Effector CD4-positive, alpha-beta T cell (primary cell): Measurements from ENCODE around the gene PDXDC1.
"Not testable (repeated sequence)": the region's sequence is repeated elsewhere in the genome, so short reads cannot be mapped to it uniquely, and the experiment has no call there.

Experiments used
- DNase-seq: peaks from one replicate; pipeline ENCODE4 v3.0.0-alpha.2; 2020

Gene PDXDC1

DNA sequence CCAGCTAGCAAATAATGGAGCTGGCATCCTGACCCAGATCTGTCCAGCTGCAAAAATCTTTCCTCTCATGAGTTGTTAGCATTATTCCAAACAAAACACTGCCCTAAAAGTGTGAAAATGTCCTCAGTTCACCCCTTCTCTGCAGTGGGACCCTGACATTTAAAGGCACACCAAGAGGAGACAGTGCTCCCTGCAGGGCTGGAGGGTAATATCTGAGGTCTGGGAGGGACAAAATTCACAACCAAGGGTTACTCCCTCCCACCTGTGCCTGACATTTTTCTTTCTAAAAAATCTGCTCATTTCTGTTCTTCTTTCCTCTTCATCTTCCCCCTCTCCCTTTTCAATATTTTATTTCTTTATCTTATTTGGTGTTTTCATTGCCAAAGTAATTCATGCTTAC lies 191.4 kb downstream of the PDXDC1 start:
- DNase-seq = not testable (repeated sequence)

DNA sequence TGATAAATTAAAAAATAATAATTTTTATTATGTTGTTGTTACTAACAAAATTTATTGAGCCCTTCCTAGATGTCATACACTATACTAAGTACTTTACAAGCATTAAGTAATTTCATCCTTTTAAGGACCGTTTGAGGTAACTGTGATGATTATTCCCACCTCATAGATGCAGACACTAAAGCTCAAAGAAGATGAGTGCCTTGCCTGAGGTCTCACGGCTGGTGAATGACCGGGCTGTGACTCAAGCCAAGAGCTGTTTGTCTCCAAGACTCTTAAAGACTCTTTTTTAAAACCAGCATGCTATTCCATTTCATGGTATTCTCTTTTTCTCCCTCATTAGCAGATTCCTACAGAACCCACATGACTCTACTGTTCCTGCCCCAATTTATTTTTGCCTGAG lies 193.5 kb downstream of the PDXDC1 start:
- DNase-seq = not testable (repeated sequence)

- DNase-seq = not testable (repeated sequence)
Measured at GRCh38 chr16:15168953-15169652, 194.3 kb downstream of the PDXDC1 start.

DNA sequence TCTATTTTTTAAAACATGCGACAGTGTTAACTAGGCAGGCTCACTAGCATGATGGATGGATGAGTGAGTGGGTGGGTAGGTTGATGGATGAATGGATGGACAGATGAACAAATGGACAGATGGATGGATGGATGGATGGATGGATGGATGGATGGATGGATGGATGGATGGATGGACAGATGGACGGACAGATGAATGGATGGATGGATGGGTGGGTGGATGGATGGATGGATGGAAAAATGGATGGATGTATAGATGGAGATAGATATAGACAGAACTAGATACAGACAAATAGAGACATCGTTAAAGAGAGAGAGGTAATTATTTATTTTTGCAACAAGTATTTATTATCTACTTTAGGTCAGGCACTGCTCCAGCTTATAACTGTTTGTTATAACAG lies 205.1 kb downstream of the PDXDC1 start:
- DNase-seq = not testable (repeated sequence)

GRCh38 chr16:15180946-15181345 lies 206.1 kb downstream of the PDXDC1 start:
- not testable (repeated sequence) for DNase-seq

- not testable (repeated sequence) for DNase-seq
Measured at GRCh38 chr16:15184000-15184399, 209.2 kb downstream of the PDXDC1 start.
